HEK293 (cell line): ENCODE data around the gene HDHD2.

Experiments used
- CTCF ChIP-seq: fragments of 450-650 bp; formaldehyde crosslinking; IDR thresholded peaks from 2 replicates; pipeline ENCODE4 v1.5.1; 2016; ENCODE audit warnings: missing biosample characterization, missing genetic modification characterization
- GLI2 ChIP-seq: fragments of 450-650 bp; formaldehyde crosslinking; IDR thresholded peaks from 2 replicates; pipeline ENCODE4; 2017; ENCODE audit warnings: missing biosample characterization, missing genetic modification characterization, low read depth, borderline replicate concordance
- TCF7L2 ChIP-seq: IDR thresholded peaks from 2 replicates; pipeline ENCODE4 v1.6.1; 2011; ENCODE audit warnings: low read depth, mild to moderate bottlenecking, inconsistent platforms, low read length, moderate library complexity, borderline replicate concordance
- ZBTB1 ChIP-seq: fragments of 450-650 bp; formaldehyde crosslinking; IDR thresholded peaks from 2 replicates; pipeline ENCODE4 v1.5.1; 2016; ENCODE audit warnings: missing biosample characterization, missing genetic modification characterization
- ZEB2 ChIP-seq: fragments of 450-650 bp; formaldehyde crosslinking; IDR thresholded peaks from 2 replicates; pipeline ENCODE4 v1.5.1; 2016; ENCODE audit warnings: missing biosample characterization, missing genetic modification characterization
- ZNF121 ChIP-seq: fragments of 450-650 bp; formaldehyde crosslinking; IDR thresholded peaks from 2 replicates; pipeline ENCODE4 v1.5.1; 2016; ENCODE audit warnings: missing biosample characterization, missing genetic modification characterization
- ZNF202 ChIP-seq: fragments of 450-650 bp; formaldehyde crosslinking; IDR thresholded peaks from 2 replicates; pipeline ENCODE4 v1.5.1; 2016; ENCODE audit warnings: missing biosample characterization, missing genetic modification characterization, borderline replicate concordance
- ZNF610 ChIP-seq: fragments of 450-650 bp; formaldehyde crosslinking; IDR thresholded peaks from 2 replicates; pipeline ENCODE4 v1.5.1; 2016; ENCODE audit warnings: missing biosample characterization, missing genetic modification characterization, borderline replicate concordance

GRCh38 chr18:47143153-47143552, 7.1 kb downstream of the HDHD2 start:
- TF ChIP-seq TCF7L2 (no peak), GLI2 (tag by site-specific recombination) (no peak), CTCF (tag by site-specific recombination) (no peak), ZNF202 (tag by site-specific recombination) (no peak), ZNF610 (no peak), ZNF121 (tag by site-specific recombination) (no peak), ZEB2 (tag by site-specific recombination) (no peak), ZBTB1 (tag by site-specific recombination) (no peak)
